Mammary epithelial cell (primary cell): ENCODE measurements around the gene SLC2A6.

Source experiments
- EZH2 ChIP-seq: IDR thresholded peaks from 2 replicates; pipeline ENCODE4 v1.6.1; 2012; ENCODE audit warnings: low read length, inconsistent platforms, borderline replicate concordance
- TF ChIP-seq, protein P1 (sequence below), 2 donors: IDR thresholded peaks in 1 of 2; conservative IDR thresholded peaks in 1 of 2; 2 replicates each; pipeline ENCODE4 v1.5.1; 2011 to 2012; ENCODE audit warnings: inconsistent platforms in 2 of 2, low read length in 2 of 2, mild to moderate bottlenecking in 2 of 2, control low read depth in 1 of 2, low read depth in 1 of 2; ENCODE audit not compliant: insufficient read depth in 1 of 2; ENCODE audit errors: extremely low read depth in 1 of 2

DNA sequence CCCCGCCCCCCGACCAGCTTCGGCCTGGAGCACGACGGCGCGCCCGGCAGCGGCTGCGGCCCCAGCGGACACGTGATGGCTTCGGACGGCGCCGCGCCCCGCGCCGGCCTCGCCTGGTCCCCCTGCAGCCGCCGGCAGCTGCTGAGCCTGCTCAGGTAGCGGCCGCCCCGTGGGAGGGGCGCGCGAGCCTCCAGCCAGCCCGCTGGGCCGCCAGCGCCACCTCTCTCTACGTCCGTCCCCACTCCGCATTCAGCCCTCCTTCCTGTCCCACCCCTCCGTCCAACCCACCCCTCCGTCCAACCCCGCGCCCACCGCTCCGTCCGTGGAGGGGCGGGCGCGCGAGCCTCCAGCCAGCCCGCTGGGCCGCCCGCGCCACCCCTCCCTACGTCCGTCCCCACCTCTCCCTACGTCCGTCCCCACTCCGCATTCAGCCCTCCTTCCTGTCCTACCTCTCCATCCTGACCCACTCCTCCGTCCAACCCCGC, 50.2 kb downstream of the SLC2A6 start:
- TF ChIP-seq, protein P1, sequence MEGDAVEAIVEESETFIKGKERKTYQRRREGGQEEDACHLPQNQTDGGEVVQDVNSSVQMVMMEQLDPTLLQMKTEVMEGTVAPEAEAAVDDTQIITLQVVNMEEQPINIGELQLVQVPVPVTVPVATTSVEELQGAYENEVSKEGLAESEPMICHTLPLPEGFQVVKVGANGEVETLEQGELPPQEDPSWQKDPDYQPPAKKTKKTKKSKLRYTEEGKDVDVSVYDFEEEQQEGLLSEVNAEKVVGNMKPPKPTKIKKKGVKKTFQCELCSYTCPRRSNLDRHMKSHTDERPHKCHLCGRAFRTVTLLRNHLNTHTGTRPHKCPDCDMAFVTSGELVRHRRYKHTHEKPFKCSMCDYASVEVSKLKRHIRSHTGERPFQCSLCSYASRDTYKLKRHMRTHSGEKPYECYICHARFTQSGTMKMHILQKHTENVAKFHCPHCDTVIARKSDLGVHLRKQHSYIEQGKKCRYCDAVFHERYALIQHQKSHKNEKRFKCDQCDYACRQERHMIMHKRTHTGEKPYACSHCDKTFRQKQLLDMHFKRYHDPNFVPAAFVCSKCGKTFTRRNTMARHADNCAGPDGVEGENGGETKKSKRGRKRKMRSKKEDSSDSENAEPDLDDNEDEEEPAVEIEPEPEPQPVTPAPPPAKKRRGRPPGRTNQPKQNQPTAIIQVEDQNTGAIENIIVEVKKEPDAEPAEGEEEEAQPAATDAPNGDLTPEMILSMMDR (conservative IDR thresholded peaks at IDR 0.05 in 1 of 2, IDR thresholded peaks at IDR 0.05 in 1 of 2; ENCODE audit: extremely low read depth in 1 of 2, insufficient read depth in 1 of 2, low read depth in 1 of 2, low read length in 2 of 2) = no peak
- TF ChIP-seq EZH2 = no peak
